ENCODE results near the gene ANKRD39. TPM values are rescaled to one million over a fixed set of nuclear protein-coding genes. Genes with fewer than 3 reads are reported as not detected.

The ANKRD39 gene, protein sequence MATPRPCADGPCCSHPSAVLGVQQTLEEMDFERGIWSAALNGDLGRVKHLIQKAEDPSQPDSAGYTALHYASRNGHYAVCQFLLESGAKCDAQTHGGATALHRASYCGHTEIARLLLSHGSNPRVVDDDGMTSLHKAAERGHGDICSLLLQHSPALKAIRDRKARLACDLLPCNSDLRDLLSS
- total RNA-seq, result 10 to 100 TPM in 1 of 2 donors, 1 to 10 TPM in 1; 9.5 to 11.7 TPM
- long read RNA-seq, transcript ANKRD39-201 (4 exons, 976 nt), result major isoform, 9 of 11 reads
- long read RNA-seq, partial matches to known transcripts, result 2 of 11 reads
- long read RNA-seq, other reads (novel, unspliced or antisense), result 0 of 11 reads

DNA sequence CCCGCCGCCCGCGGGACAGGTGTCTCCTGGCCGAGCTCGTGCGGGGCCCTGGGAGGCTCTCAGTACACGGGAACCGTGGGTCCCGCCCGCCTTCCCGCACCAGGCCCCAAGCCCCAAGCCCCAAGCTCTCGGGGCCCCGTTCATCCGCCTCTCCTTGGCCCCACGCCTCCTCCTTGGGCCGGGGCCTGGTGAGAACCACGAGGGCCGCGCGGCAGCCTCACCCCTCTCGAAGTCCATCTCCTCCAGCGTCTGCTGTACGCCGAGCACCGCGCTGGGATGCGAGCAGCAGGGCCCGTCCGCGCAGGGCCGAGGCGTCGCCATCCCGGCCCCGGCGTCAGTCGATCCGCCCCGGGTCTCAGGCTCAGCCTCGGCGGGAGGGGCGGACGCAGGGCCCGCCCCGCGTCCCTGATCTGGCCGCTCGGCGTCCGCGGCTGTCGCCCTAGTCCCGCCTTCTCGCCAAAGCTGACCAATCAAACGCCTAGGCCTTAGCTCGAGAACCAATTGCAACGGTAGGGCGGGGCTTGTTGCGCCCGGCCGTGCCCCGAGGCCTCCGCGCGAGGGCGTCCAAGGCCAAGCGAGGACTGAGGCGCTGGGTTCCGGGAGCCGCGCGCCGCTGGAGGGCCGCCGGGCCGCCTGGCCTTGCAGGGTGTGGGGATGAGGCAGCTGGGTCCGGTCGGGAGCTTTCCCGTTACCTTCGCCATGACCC lies at the start of gene ANKRD39:
Gene ANKRD39, minus strand, starts transcription at position 350 of the 706 bp plus-strand sequence. Its CDS starts 29 bp downstream, at position 321.
- intact Hi-C loops (cut with DNase I, micrococcal nuclease), result loop anchor here in 1 of 2 donors (5.0 kb wide), 1 partner anchor 94 kb away; no protein-coding TSS in a partner anchor

GRCh38 chr2:96906729-96907114 lies 48.9 kb upstream of the ANKRD39 start:
- intact Hi-C loops (cut with DNase I, micrococcal nuclease), result no loop called here
- ATAC-seq (no peak), DNase-seq (no peak)

More for the DNA sequence above, at the start of gene ANKRD39:
- ATAC-seq (peak; percentile 89), DNase-seq (peak; percentile 97 to 98)

DNA sequence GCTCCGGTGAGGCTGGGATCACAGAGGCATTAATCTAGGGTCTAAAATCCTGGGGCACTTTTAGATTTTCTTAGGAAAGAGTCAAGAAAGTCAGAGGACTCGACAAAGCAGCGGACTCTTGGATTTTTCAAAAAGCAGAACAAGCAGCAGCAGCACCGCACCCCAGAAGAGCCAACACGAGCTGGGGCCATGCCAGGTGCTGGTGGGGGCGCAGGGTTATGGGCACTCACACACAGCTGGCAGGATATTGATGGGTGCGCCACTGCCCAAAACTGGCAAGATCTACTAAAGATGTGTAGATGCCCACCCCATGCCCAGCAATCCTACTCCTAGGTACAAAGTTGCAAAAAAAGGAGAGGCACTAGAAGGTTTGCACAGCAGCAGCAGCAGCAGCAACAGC lies 46.0 kb upstream of the ANKRD39 start:
- ATAC-seq, result no peak
- intact Hi-C loops (cut with DNase I, micrococcal nuclease), result no loop called here
- no peak for DNase-seq

GRCh38 chr2:96903318-96903717 lies 45.5 kb upstream of the ANKRD39 start:
- no peak for DNase-seq
- ATAC-seq, result no peak
- intact Hi-C loops (cut with DNase I, micrococcal nuclease), result no loop called here

DNA sequence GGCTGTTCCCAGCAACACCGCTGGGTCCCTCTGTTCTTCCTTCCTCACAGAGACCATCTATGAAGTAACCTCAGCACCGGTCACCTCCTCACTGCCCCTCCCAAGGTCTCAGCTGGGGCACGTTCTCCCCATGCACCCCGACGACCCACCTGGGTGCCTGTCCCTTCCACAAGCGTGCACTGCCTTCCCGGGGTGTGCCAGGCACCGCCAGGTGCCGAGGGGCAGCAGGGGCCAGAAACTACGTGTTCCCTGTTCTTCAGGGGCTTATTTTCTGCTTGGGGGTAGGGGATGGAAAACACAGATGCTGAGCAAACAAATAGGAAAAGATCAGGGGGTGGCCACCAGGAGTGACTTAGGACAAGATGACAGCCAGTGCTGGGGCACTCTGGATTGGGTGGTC lies 42.4 kb upstream of the ANKRD39 start:
- no peak for ATAC-seq
- intact Hi-C loops (cut with DNase I, micrococcal nuclease), result no loop called here

DNA sequence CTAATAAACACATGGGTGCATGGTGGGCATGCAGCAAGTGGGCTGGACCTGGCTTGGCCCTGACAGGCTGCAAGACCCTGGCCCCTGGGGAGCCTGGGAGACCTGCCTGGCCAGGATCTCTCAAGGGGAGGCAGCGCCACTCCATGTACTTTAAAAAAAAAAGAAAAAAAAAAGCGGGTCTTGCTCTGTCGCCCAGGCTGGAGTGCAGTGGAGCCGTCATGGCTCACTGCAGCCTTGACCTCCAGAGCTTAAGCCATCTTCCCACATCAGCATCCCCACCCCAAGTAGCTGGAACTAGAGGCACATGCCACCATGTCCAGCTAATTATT lies 41.6 kb upstream of the ANKRD39 start:
- DNase-seq (no peak), ATAC-seq (no peak)
- intact Hi-C loops (cut with DNase I, micrococcal nuclease), result no loop called here

More for the DNA sequence above, 42.4 kb upstream of the ANKRD39 start:
- DNase-seq, result no peak

DNA sequence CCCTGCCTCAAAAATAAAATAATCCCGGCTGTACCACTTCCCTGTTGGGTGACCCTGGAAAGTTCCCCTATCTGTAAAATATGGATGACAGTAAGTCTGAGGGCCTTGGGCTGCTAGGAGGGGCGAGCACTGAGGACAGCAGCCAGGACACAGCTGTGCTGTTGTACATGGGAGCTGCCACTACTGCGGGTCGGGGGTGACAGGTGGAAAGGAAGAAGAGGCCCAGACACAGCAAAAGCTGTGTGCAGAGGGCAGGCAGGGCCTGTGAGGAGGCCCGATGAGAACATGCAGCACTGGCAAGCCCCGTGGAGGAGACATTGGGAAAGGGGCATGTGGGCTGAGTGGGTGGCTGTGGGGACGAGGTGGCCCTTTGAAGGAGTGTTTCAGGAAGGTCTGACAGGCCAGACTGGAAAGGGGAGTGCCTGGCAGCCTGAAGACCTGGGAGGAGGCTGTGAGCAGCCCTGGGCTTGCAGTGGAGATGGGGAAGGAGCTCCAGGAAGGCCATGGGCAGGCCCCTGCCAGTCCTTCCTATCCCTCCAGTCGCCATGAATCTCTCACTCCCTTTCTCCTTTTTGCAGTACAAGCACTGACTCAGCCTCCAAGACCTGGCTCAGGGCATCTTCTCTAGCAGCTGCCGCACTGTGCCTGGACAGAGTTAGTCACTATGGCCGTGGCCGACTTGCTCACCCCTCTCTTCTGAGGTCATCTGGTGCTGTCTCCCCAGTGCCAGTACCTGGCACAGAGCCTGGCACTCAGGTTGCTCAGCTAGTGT lies 41.0 kb upstream of the ANKRD39 start:
- intact Hi-C loops (cut with DNase I, micrococcal nuclease), result no loop called here

GRCh38 chr2:96898135-96898505 lies 40.3 kb upstream of the ANKRD39 start:
- intact Hi-C loops (cut with DNase I, micrococcal nuclease), result no loop called here
- no peak for DNase-seq
- peak; percentile 71 for ATAC-seq

More for the DNA sequence above, 41.0 kb upstream of the ANKRD39 start:
- DNase-seq, result no peak
- no peak for ATAC-seq

- intact Hi-C loops (cut with DNase I, micrococcal nuclease), result no loop called here
- no peak for DNase-seq
- no peak for ATAC-seq
These were observed 39.8 kb upstream of the ANKRD39 start for GRCh38 chr2:96897491-96898134.

GRCh38 chr2:96895746-96896651 lies 38.2 kb upstream of the ANKRD39 start:
- intact Hi-C loops (cut with DNase I, micrococcal nuclease), result no loop called here
- DNase-seq (no peak), ATAC-seq (peak; percentile 73)

GRCh38 chr2:96895032-96895745 lies 37.4 kb upstream of the ANKRD39 start:
- DNase-seq (no peak), ATAC-seq (peak; percentile 50)
- intact Hi-C loops (cut with DNase I, micrococcal nuclease), result no loop called here

DNA sequence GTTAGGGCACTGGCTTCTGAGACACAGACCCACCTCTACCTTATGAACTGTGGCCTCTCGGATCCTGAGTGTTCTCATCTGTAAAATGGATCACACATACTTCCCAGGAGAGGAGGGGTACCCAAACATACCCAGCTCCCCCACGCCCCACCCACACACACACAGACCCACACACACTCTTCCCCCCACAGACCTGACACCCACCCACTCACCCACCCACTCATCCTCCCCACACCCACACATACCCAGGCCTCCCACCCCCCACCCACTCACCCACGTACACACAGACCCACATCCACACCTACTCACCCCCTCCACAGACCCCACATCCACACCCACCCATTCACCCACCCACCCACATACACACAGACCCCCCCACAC lies 36.3 kb upstream of the ANKRD39 start:
- ATAC-seq (no peak), DNase-seq (no peak)
- intact Hi-C loops (cut with DNase I, micrococcal nuclease), result no loop called here

DNA sequence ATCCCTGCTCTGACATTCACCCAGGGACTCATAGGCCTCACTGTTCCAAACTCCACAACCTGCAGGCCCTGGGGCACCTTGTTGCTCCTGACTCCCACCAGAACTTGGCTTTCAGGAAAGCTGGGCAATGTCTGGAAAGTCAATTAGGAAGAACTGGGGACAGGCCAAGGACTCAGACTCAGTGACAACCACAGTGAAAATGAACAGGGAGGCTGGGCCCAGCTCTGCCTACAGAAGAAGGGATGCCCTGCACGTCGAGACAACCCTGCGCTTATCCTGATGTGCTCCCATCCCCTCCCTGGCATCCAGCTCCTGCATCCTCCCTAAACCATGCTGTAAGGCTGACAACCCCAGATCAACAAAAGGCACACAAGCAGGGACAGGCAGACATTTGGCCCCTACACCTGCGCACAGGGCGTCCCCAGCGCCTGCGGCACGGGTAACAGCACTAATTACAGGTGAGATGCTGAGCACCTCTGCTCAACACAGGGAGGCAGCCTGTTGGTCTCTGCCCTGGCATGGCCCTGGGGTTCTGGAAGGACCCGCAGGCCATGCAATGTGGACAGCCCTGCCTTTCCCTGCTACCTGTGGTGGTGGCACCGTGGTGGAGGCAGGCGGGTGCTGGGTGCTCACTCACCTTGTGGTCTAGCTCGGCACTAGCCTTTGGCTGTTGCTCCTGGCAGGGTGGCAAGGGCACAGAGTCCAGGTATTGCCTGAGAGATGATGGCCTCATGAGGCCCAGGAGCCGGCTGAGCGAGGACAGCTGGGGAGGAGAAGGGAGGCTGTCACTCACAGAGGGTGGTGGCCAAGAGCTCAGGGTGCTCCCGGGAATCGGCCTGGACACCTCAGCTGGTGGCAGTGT lies 35.7 kb upstream of the ANKRD39 start:
- DNase-seq (no peak), ATAC-seq (no peak)
- intact Hi-C loops (cut with DNase I, micrococcal nuclease), result no loop called here

- intact Hi-C loops (cut with DNase I, micrococcal nuclease), result no loop called here
- ATAC-seq (no peak), DNase-seq (no peak)
These were observed 33.9 kb upstream of the ANKRD39 start for GRCh38 chr2:96891591-96892333.

- no peak for ATAC-seq
- DNase-seq, result no peak
- intact Hi-C loops (cut with DNase I, micrococcal nuclease), result no loop called here
These were observed 33.0 kb upstream of the ANKRD39 start for GRCh38 chr2:96890726-96891385.

- no peak for ATAC-seq
- intact Hi-C loops (cut with DNase I, micrococcal nuclease), result no loop called here
- DNase-seq, result no peak
These were observed 32.4 kb upstream of the ANKRD39 start for GRCh38 chr2:96890252-96890651.

Data from left colon (tissue), 2 donors.